MM.1S (cell line): ENCODE measurements around the gene SORBS2.

ENCODE experiments used
- EZH2 ChIP-seq: fragments of 300-600 bp; sonication (generic); optimal IDR thresholded peaks from 2 replicates; pipeline ENCODE3; 2017; ENCODE audit warnings: low read depth, mild to moderate bottlenecking, antibody characterized with exemption, low read length, mixed read lengths
- EZH2phosphoT487 ChIP-seq: fragments of 300-600 bp; sonication (generic); IDR thresholded peaks from 2 replicates; pipeline ENCODE4 v1.6.1; 2018; ENCODE audit warnings: antibody characterized with exemption, low read length
- TF ChIP-seq, protein P1 (sequence below): fragments of 300-600 bp; sonication (generic); IDR thresholded peaks from 2 replicates; pipeline ENCODE4 v1.5.1; 2016; ENCODE audit warnings: antibody characterized with exemption, low read length, mixed read lengths

DNA sequence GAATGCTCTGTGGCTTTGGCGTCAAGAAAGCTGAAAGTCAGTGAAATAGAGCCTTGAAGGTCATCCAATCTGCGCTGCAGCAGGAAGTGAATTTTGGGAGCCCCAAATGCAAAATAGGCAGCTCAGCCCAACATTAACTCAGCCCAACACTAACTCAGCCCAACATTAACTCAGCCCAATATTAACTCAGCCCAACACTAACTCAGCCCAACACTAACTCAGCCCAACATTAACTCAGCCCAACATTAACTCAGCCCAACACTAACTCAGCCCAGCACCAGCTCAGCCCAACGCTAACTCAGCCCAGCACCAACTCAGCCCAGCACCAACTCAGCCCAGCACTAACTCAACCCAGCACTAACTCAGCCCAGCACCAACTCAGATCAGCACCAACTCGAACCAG lies 71.5 kb downstream of the SORBS2 start:
- TF ChIP-seq, protein P1, sequence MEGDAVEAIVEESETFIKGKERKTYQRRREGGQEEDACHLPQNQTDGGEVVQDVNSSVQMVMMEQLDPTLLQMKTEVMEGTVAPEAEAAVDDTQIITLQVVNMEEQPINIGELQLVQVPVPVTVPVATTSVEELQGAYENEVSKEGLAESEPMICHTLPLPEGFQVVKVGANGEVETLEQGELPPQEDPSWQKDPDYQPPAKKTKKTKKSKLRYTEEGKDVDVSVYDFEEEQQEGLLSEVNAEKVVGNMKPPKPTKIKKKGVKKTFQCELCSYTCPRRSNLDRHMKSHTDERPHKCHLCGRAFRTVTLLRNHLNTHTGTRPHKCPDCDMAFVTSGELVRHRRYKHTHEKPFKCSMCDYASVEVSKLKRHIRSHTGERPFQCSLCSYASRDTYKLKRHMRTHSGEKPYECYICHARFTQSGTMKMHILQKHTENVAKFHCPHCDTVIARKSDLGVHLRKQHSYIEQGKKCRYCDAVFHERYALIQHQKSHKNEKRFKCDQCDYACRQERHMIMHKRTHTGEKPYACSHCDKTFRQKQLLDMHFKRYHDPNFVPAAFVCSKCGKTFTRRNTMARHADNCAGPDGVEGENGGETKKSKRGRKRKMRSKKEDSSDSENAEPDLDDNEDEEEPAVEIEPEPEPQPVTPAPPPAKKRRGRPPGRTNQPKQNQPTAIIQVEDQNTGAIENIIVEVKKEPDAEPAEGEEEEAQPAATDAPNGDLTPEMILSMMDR = no peak
- TF ChIP-seq EZH2 (no peak), EZH2phosphoT487 (no peak)
